Retinal pigment epithelial cell (primary cell): ENCODE results near the gene CNDP1.

Source experiments
- DNase-seq: peaks from one replicate; pipeline ENCODE4 v3.0.0-alpha.2; 2010; ENCODE audit warnings: low read depth
- H3K4me3 ChIP-seq: 2 replicates; pipeline ENCODE4 v1.5.1; 2011; ENCODE audit warnings: mild to moderate bottlenecking, low read length, control low read depth, moderate library complexity
- CTCF ChIP-seq: conservative IDR thresholded peaks from 2 replicates; pipeline ENCODE4 v1.5.1; 2011; ENCODE audit warnings: low read depth, low read length, control low read depth, inconsistent platforms

CNDP1 gene

GRCh38 chr18:74610860-74611259 is 76.6 kb downstream of the CNDP1 start:
- no peak for DNase-seq
- TF ChIP-seq CTCF, result no peak
- no peak overlapping the region for H3K4me3 ChIP-seq

- TF ChIP-seq CTCF, result no peak
- DNase-seq, result no peak
- H3K4me3 ChIP-seq, result no peak overlapping the region
Measured at GRCh38 chr18:74611765-74612164, 77.5 kb downstream of the CNDP1 start.

GRCh38 chr18:74613381-74613780 is 79.1 kb downstream of the CNDP1 start:
- TF ChIP-seq CTCF, result no peak
- H3K4me3 ChIP-seq, result no peak overlapping the region

GRCh38 chr18:74616494-74616893 is 82.2 kb downstream of the CNDP1 start:
- no peak for TF ChIP-seq CTCF
- DNase-seq, result no peak
- no peak overlapping the region for H3K4me3 ChIP-seq

More at GRCh38 chr18:74613381-74613780, 79.1 kb downstream of the CNDP1 start:
- no peak for DNase-seq

- TF ChIP-seq CTCF, result no peak
- H3K4me3 ChIP-seq, result no peak overlapping the region
- no peak for DNase-seq
Measured at GRCh38 chr18:74617486-74617885, 83.2 kb downstream of the CNDP1 start.

- DNase-seq, result no peak
- H3K4me3 ChIP-seq, result no peak overlapping the region
- TF ChIP-seq CTCF, result no peak
Measured at GRCh38 chr18:74622072-74622471, 87.8 kb downstream of the CNDP1 start.

GRCh38 chr18:74623047-74623816 is 88.9 kb downstream of the CNDP1 start:
- peak; percentile 58 for TF ChIP-seq CTCF
- DNase-seq, result no peak
- H3K4me3 ChIP-seq, result no peak overlapping the region
